Activated CD8-positive, alpha-beta T cell treated with anti-CD3 and anti-CD28 coated beads, Interleukin-2, amount 10 ng/mL, durations not matched to agents 7 days and 5 days (primary cell): ENCODE data around the gene KIAA1549. TPM values are rescaled to one million over a fixed set of nuclear protein-coding genes. Genes with fewer than 3 reads are reported as not detected.

ENCODE experiments used
- ATAC-seq: fragments of 150-1000 bp; cut with Tn5 transposase; one replicate; pipeline ENCODE4 v1.10.0; 2021; ENCODE audit warnings: moderate library complexity
- CTCF ChIA-PET: fragments of 350-600 bp; sonication (Branson Sonifier 250); formaldehyde crosslinking; loops from one replicate; lab custom pipeline; 2021; ENCODE audit warnings: antibody characterized with exemption; lab: Charles Lee
- POLR2A ChIA-PET: fragments of 350-600 bp; sonication (Branson Sonifier 250); formaldehyde crosslinking; loops from one replicate; lab custom pipeline; 2021; ENCODE audit warnings: antibody characterized with exemption; lab: Charles Lee
- DNase-seq: peaks from one replicate; pipeline ENCODE4 v3.0.0-alpha.2; 2020
- H3K27ac Mint-ChIP-seq: one replicate; pipeline ENCODE4 v1.8.0; 2021; ENCODE audit warnings: mild to moderate bottlenecking, mixed read lengths
- H3K27me3 Mint-ChIP-seq: one replicate; pipeline ENCODE4 v1.8.0; 2021; ENCODE audit warnings: low read depth, mixed read lengths
- H3K36me3 Mint-ChIP-seq: one replicate; pipeline ENCODE4 v1.8.0; 2021; ENCODE audit warnings: low read depth, mixed read lengths
- H3K4me1 Mint-ChIP-seq: one replicate; pipeline ENCODE4 v1.8.0; 2021; ENCODE audit warnings: low read depth, mixed read lengths
- H3K4me3 Mint-ChIP-seq: one replicate; pipeline ENCODE4 v1.8.0; 2021; ENCODE audit warnings: mild to moderate bottlenecking, mixed read lengths
- H3K9me3 Mint-ChIP-seq: one replicate; pipeline ENCODE4 v1.8.0; 2022; ENCODE audit warnings: mixed read lengths; ENCODE audit not compliant: insufficient read depth
- total RNA-seq, 2 experiments: library from RNA; stranded (reverse); gene quantifications; one replicate each; pipeline ENCODE4 v1.2.3, GENCODE V29; 2021

Gene KIAA1549
- total RNA-seq, 2 experiments from 2014 or later: 1.2 to 1.5 TPM

- ChIA-PET POLR2A (no interaction called here), CTCF (interaction anchor here (6.2 kb wide), 1 partner anchor 10 kb away, joined by 56 read pairs; no protein-coding TSS in a partner anchor)
- no peak overlapping the region for H3K4me3 Mint-ChIP-seq
- H3K27me3 Mint-ChIP-seq: no peaks in the 10 kb centered on the region
- no peaks in the 10 kb centered on the region for H3K36me3 Mint-ChIP-seq
- no peak for DNase-seq
- no peaks in the 10 kb centered on the region for H3K9me3 Mint-ChIP-seq
- no peak overlapping the region for H3K27ac Mint-ChIP-seq
- no peak for ATAC-seq
- peaks cover 18% of the 10 kb centered on the region for H3K4me1 Mint-ChIP-seq
Measured at GRCh38 chr7:138876326-138876725, 104.9 kb downstream of the KIAA1549 start.

GRCh38 chr7:138875794-138876193 is 105.4 kb downstream of the KIAA1549 start:
- Mint-ChIP-seq H3K27me3 (no peaks in the 10 kb centered on the region), H3K36me3 (no peaks in the 10 kb centered on the region), H3K9me3 (no peaks in the 10 kb centered on the region), H3K4me1 (peaks cover 18% of the 10 kb centered on the region), H3K27ac (peak overlapping the region; percentile 77), H3K4me3 (peak overlapping the region; percentile 4)
- DNase-seq: peak; percentile 85
- ATAC-seq: peak; percentile 98
- ChIA-PET CTCF (interaction anchor here (6.2 kb wide), 1 partner anchor 11 kb away, joined by 56 read pairs; no protein-coding TSS in a partner anchor), POLR2A (no interaction called here)

DNA sequence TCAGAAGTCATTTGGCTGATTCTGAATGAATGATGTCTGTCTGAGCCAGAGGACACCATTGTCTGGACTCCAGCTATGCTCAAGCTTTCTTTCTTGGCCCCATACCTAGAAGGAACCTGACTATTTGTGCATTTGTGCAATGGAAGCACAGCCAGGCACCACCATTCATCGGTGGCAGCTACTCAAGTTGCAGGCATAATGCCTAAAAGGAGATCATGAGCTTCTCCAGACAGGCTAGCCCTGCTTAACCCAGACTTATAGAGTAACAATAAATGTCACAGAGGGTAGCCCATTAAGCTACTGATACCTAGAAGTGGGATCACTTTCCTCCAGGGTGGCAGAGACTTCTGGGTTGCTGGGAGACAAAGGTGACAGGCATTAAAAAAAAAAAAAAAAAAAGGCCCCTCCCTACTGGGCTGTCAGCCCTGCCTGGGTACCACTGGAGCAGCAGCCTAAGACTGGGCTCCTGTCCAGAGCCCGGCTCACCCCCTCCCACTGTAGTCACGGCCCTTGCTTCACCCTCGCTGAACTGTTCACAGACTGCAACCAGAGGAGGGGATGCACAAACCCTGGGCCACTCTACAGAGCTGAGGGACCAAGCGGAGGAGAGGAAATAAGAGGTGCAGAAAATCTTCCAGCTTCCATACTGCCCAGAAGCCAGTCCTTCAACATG is 107.8 kb downstream of the KIAA1549 start:
- H3K27ac Mint-ChIP-seq: no peak overlapping the region
- POLR2A ChIA-PET: no interaction called here

GRCh38 chr7:138872576-138872975 is 108.6 kb downstream of the KIAA1549 start:
- H3K27ac Mint-ChIP-seq: no peak overlapping the region
- CTCF ChIA-PET: interaction anchor here (2.1 to 6.2 kb wide), 2 partner anchors 14 to 134 kb away, joined by 13 to 56 read pairs; no protein-coding TSS in a partner anchor
- POLR2A ChIA-PET: no interaction called here

More for the DNA sequence above, 107.8 kb downstream of the KIAA1549 start:
- Mint-ChIP-seq H3K36me3 (no peaks in the 10 kb centered on the region), H3K4me3 (no peak overlapping the region), H3K9me3 (no peaks in the 10 kb centered on the region), H3K27me3 (no peaks in the 10 kb centered on the region), H3K4me1 (peaks cover 18% of the 10 kb centered on the region)
- no peak for DNase-seq
- CTCF ChIA-PET: interaction anchor here (0.6 to 6.2 kb wide), 4 partner anchors 13 to 1840 kb away, joined by 3 to 56 read pairs (median 9); no protein-coding TSS in a partner anchor
- no peak for ATAC-seq

GRCh38 chr7:138871814-138872090 is 109.4 kb downstream of the KIAA1549 start:
- no peak for ATAC-seq
- Mint-ChIP-seq H3K27ac (no peak overlapping the region), H3K9me3 (no peaks in the 10 kb centered on the region), H3K4me3 (no peak overlapping the region), H3K27me3 (no peaks in the 10 kb centered on the region), H3K36me3 (no peaks in the 10 kb centered on the region), H3K4me1 (peaks cover 17% of the 10 kb centered on the region)
- POLR2A ChIA-PET: no interaction called here
- DNase-seq: no peak
- CTCF ChIA-PET: no interaction called here

More at GRCh38 chr7:138872576-138872975, 108.6 kb downstream of the KIAA1549 start:
- Mint-ChIP-seq H3K27me3 (no peaks in the 10 kb centered on the region), H3K36me3 (no peaks in the 10 kb centered on the region), H3K4me3 (no peak overlapping the region), H3K4me1 (peaks cover 18% of the 10 kb centered on the region), H3K9me3 (no peaks in the 10 kb centered on the region)
- no peak for DNase-seq
- no peak for ATAC-seq

- CTCF ChIA-PET: no interaction called here
- H3K9me3 Mint-ChIP-seq: no peaks in the 10 kb centered on the region
- H3K36me3 Mint-ChIP-seq: no peaks in the 10 kb centered on the region
- no peak overlapping the region for H3K27ac Mint-ChIP-seq
- ATAC-seq: no peak
- peaks cover 12% of the 10 kb centered on the region for H3K4me1 Mint-ChIP-seq
- no peak overlapping the region for H3K4me3 Mint-ChIP-seq
- no peak for DNase-seq
- POLR2A ChIA-PET: no interaction called here
- no peaks in the 10 kb centered on the region for H3K27me3 Mint-ChIP-seq
Measured at GRCh38 chr7:138871065-138871813, 110.0 kb downstream of the KIAA1549 start.

GRCh38 chr7:138869353-138869752 is 111.8 kb downstream of the KIAA1549 start:
- no peaks in the 10 kb centered on the region for H3K27me3 Mint-ChIP-seq

GRCh38 chr7:138868711-138869110 is 112.5 kb downstream of the KIAA1549 start:
- ATAC-seq: no peak
- DNase-seq: no peak
- H3K4me1 Mint-ChIP-seq: peaks cover 10% of the 10 kb centered on the region
- no peaks in the 10 kb centered on the region for H3K36me3 Mint-ChIP-seq
- H3K4me3 Mint-ChIP-seq: no peak overlapping the region
- ChIA-PET POLR2A (no interaction called here), CTCF (no interaction called here)
- H3K27ac Mint-ChIP-seq: no peak overlapping the region
- no peaks in the 10 kb centered on the region for H3K9me3 Mint-ChIP-seq
- H3K27me3 Mint-ChIP-seq: no peaks in the 10 kb centered on the region

More at GRCh38 chr7:138869353-138869752, 111.8 kb downstream of the KIAA1549 start:
- no peak for ATAC-seq
- POLR2A ChIA-PET: no interaction called here
- Mint-ChIP-seq H3K36me3 (no peaks in the 10 kb centered on the region), H3K4me1 (peaks cover 12% of the 10 kb centered on the region), H3K9me3 (no peaks in the 10 kb centered on the region), H3K27ac (no peak overlapping the region), H3K4me3 (no peak overlapping the region)
- CTCF ChIA-PET: interaction anchor here (0.8 kb wide), 1 partner anchor 17 kb away, joined by 3 read pairs; no protein-coding TSS in a partner anchor
- DNase-seq: no peak

DNA sequence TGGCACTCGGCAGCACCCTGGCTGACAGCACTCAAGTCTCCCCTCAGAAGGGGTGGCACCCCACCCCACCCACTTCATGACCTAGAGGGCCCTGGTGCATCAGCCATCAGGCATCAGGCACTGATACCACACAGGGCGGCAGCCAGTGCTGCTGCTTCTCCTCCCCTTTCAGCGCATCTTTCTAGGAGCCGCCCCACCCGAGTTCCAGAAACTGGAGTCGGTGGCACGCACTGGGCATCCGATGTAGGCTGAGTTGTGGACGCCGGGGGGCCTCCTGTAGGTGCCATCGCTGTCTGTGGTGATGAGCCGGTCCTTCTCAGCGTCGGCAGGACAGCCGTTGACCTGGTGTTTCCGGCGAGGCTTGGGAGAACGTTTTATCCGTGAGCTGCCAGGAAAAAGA is 113.4 kb downstream of the KIAA1549 start:
- peaks cover 10% of the 10 kb centered on the region for H3K4me1 Mint-ChIP-seq
- DNase-seq: no peak
- H3K27ac Mint-ChIP-seq: no peak overlapping the region
- no peaks in the 10 kb centered on the region for H3K36me3 Mint-ChIP-seq
- no peaks in the 10 kb centered on the region for H3K27me3 Mint-ChIP-seq
- CTCF ChIA-PET: interaction anchor here (0.7 kb wide), 1 partner anchor 129 kb away, joined by 3 read pairs; no protein-coding TSS in a partner anchor
- ATAC-seq: no peak
- POLR2A ChIA-PET: no interaction called here
- no peak overlapping the region for H3K4me3 Mint-ChIP-seq
- H3K9me3 Mint-ChIP-seq: no peaks in the 10 kb centered on the region

GRCh38 chr7:138866353-138866752 is 114.8 kb downstream of the KIAA1549 start:
- Mint-ChIP-seq H3K4me1 (peaks cover 10% of the 10 kb centered on the region), H3K36me3 (no peaks in the 10 kb centered on the region), H3K27ac (peak overlapping the region; percentile 12), H3K9me3 (no peaks in the 10 kb centered on the region), H3K27me3 (no peaks in the 10 kb centered on the region), H3K4me3 (no peak overlapping the region)
- ChIA-PET POLR2A (no interaction called here), CTCF (interaction anchor here (1.1 to 2.7 kb wide), 2 partner anchors 13 to 127 kb away, joined by 3 to 15 read pairs; no protein-coding TSS in a partner anchor)
- ATAC-seq: no peak
- DNase-seq: no peak

- ATAC-seq (peak; percentile 85), DNase-seq (peak; percentile 69)
- H3K4me1 Mint-ChIP-seq: peaks cover 10% of the 10 kb centered on the region
- ChIA-PET POLR2A (no interaction called here), CTCF (interaction anchor here (0.8 to 2.7 kb wide), 6 partner anchors 12 to 707 kb away, joined by 3 to 15 read pairs (median 4); no protein-coding TSS in a partner anchor)
- H3K4me3 Mint-ChIP-seq: no peak overlapping the region
- H3K9me3 Mint-ChIP-seq: no peaks in the 10 kb centered on the region
- H3K27me3 Mint-ChIP-seq: no peaks in the 10 kb centered on the region
- H3K36me3 Mint-ChIP-seq: no peaks in the 10 kb centered on the region
- H3K27ac Mint-ChIP-seq: peak overlapping the region; percentile 73
Measured at GRCh38 chr7:138865843-138866242, 115.3 kb downstream of the KIAA1549 start.

GRCh38 chr7:138864667-138865066 is 116.5 kb downstream of the KIAA1549 start:
- POLR2A ChIA-PET: no interaction called here
- peaks cover 10% of the 10 kb centered on the region for H3K4me1 Mint-ChIP-seq
- no peaks in the 10 kb centered on the region for H3K9me3 Mint-ChIP-seq
- ATAC-seq (no peak), DNase-seq (no peak)
- CTCF ChIA-PET: interaction anchor here (1.0 to 2.7 kb wide), 3 partner anchors 13 to 125 kb away, joined by 3 to 15 read pairs (median 5); no protein-coding TSS in a partner anchor
- no peaks in the 10 kb centered on the region for H3K36me3 Mint-ChIP-seq
- no peaks in the 10 kb centered on the region for H3K27me3 Mint-ChIP-seq
- H3K27ac Mint-ChIP-seq: no peak overlapping the region
- no peak overlapping the region for H3K4me3 Mint-ChIP-seq
